ENCODE results near the gene TMEM50A.
"Not testable (repeated sequence)": the region's sequence is repeated elsewhere in the genome, so short reads cannot be mapped to it uniquely, and the experiment has no call there.

Gene TMEM50A

GRCh38 chr1:25338188-25338981, at the start of gene TMEM50A:
Gene TMEM50A, plus strand, starts transcription at chr1:25338334. Its CDS starts 2,153 bp downstream, at chr1:25340487.
- H3K4me3 ChIP-seq (ENCODE audit: low read length) = peak within 1 kb of the TSS; percentile 75
- TF ChIP-seq, protein P1, sequence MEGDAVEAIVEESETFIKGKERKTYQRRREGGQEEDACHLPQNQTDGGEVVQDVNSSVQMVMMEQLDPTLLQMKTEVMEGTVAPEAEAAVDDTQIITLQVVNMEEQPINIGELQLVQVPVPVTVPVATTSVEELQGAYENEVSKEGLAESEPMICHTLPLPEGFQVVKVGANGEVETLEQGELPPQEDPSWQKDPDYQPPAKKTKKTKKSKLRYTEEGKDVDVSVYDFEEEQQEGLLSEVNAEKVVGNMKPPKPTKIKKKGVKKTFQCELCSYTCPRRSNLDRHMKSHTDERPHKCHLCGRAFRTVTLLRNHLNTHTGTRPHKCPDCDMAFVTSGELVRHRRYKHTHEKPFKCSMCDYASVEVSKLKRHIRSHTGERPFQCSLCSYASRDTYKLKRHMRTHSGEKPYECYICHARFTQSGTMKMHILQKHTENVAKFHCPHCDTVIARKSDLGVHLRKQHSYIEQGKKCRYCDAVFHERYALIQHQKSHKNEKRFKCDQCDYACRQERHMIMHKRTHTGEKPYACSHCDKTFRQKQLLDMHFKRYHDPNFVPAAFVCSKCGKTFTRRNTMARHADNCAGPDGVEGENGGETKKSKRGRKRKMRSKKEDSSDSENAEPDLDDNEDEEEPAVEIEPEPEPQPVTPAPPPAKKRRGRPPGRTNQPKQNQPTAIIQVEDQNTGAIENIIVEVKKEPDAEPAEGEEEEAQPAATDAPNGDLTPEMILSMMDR (IDR thresholded peaks at IDR 0.05; ENCODE audit: low read length) = no peak
- TF ChIP-seq EZH2 (optimal IDR thresholded peaks at IDR 0.05; ENCODE audit: low read depth, low read length) (no peak), EZH2phosphoT487 (IDR thresholded peaks at IDR 0.05; ENCODE audit: low read length) (no peak)
- H3K27ac ChIP-seq (ENCODE audit: low read length) = peak within 1 kb of the TSS; percentile 96
- H3K4me2 ChIP-seq (ENCODE audit: low read depth, low read length) = peak within 1 kb of the TSS; percentile 81
- 0 out of 2 replicates have a peak, but pooled peaks cover 9% of the 10 kb centered on the region for H3K4me1 ChIP-seq (ENCODE audit: low read length)
- DNase-seq = peak; percentile 89
- H4K20me1 ChIP-seq (ENCODE audit: insufficient read depth, low read length) = no peaks in the 10 kb centered on the region
- H3K9me2 ChIP-seq (replicated peaks; ENCODE audit: insufficient read depth, low read length) = no peaks in the 10 kb centered on the region
- peak within 1 kb of the TSS; percentile 91 for H3K9ac ChIP-seq (ENCODE audit: low read length)
- H3K79me2 ChIP-seq (ENCODE audit: low read length) = peaks cover 50% of the 10 kb centered on the region
- H3K27me3 ChIP-seq (replicated peaks; ENCODE audit: insufficient read depth, low read length) = no peaks in the 10 kb centered on the region
- peaks cover 14% of the 10 kb centered on the region for H3F3A ChIP-seq (ENCODE audit: insufficient read depth, low read length)
- no peaks in the 10 kb centered on the region; the same call in 1 of the 2 replicates for H3K36me3 ChIP-seq (replicated peaks; ENCODE audit: insufficient read depth, low read length)
- H3K9me3 ChIP-seq (replicated peaks; ENCODE audit: insufficient read depth, low read length) = no peaks in the 10 kb centered on the region
- H2AFZ ChIP-seq (ENCODE audit: low read length) = peak within 1 kb of the TSS; percentile 74

- H3K27ac ChIP-seq (ENCODE audit: low read length); H3K79me2 ChIP-seq (ENCODE audit: low read length); H3K4me2 ChIP-seq (ENCODE audit: low read depth, low read length); H3K4me3 ChIP-seq (ENCODE audit: low read length); H3K9me3 ChIP-seq (replicated peaks; ENCODE audit: insufficient read depth, low read length); H3K36me3 ChIP-seq (replicated peaks; ENCODE audit: insufficient read depth, low read length); H3K9ac ChIP-seq (ENCODE audit: low read length); H2AFZ ChIP-seq (ENCODE audit: low read length); H3K9me2 ChIP-seq (replicated peaks; ENCODE audit: insufficient read depth, low read length); H4K20me1 ChIP-seq (ENCODE audit: insufficient read depth, low read length); H3K4me1 ChIP-seq (ENCODE audit: low read length); H3F3A ChIP-seq (ENCODE audit: insufficient read depth, low read length); DNase-seq; H3K27me3 ChIP-seq (replicated peaks; ENCODE audit: insufficient read depth, low read length): not testable (repeated sequence)
These were observed 49.5 kb upstream of the TMEM50A start for GRCh38 chr1:25288573-25289101.

- H2AFZ ChIP-seq (ENCODE audit: low read length); H3F3A ChIP-seq (ENCODE audit: insufficient read depth, low read length); H3K9ac ChIP-seq (ENCODE audit: low read length); H3K79me2 ChIP-seq (ENCODE audit: low read length); H3K4me2 ChIP-seq (ENCODE audit: low read depth, low read length); H3K27ac ChIP-seq (ENCODE audit: low read length); H3K9me3 ChIP-seq (replicated peaks; ENCODE audit: insufficient read depth, low read length); H3K4me3 ChIP-seq (ENCODE audit: low read length); H3K4me1 ChIP-seq (ENCODE audit: low read length); DNase-seq; H4K20me1 ChIP-seq (ENCODE audit: insufficient read depth, low read length); H3K9me2 ChIP-seq (replicated peaks; ENCODE audit: insufficient read depth, low read length); H3K36me3 ChIP-seq (replicated peaks; ENCODE audit: insufficient read depth, low read length); H3K27me3 ChIP-seq (replicated peaks; ENCODE audit: insufficient read depth, low read length): not testable (repeated sequence)
These were observed 48.1 kb upstream of the TMEM50A start for GRCh38 chr1:25290043-25290442.

- not testable (repeated sequence) for H3F3A ChIP-seq (ENCODE audit: insufficient read depth, low read length); H3K4me1 ChIP-seq (ENCODE audit: low read length); H3K9me3 ChIP-seq (replicated peaks; ENCODE audit: insufficient read depth, low read length); H3K9me2 ChIP-seq (replicated peaks; ENCODE audit: insufficient read depth, low read length); H3K79me2 ChIP-seq (ENCODE audit: low read length); DNase-seq; H3K4me3 ChIP-seq (ENCODE audit: low read length); H2AFZ ChIP-seq (ENCODE audit: low read length); H3K36me3 ChIP-seq (replicated peaks; ENCODE audit: insufficient read depth, low read length); H4K20me1 ChIP-seq (ENCODE audit: insufficient read depth, low read length); H3K9ac ChIP-seq (ENCODE audit: low read length); H3K27me3 ChIP-seq (replicated peaks; ENCODE audit: insufficient read depth, low read length); H3K4me2 ChIP-seq (ENCODE audit: low read depth, low read length); H3K27ac ChIP-seq (ENCODE audit: low read length)
These were observed 44.7 kb upstream of the TMEM50A start for GRCh38 chr1:25293426-25293825.

DNA sequence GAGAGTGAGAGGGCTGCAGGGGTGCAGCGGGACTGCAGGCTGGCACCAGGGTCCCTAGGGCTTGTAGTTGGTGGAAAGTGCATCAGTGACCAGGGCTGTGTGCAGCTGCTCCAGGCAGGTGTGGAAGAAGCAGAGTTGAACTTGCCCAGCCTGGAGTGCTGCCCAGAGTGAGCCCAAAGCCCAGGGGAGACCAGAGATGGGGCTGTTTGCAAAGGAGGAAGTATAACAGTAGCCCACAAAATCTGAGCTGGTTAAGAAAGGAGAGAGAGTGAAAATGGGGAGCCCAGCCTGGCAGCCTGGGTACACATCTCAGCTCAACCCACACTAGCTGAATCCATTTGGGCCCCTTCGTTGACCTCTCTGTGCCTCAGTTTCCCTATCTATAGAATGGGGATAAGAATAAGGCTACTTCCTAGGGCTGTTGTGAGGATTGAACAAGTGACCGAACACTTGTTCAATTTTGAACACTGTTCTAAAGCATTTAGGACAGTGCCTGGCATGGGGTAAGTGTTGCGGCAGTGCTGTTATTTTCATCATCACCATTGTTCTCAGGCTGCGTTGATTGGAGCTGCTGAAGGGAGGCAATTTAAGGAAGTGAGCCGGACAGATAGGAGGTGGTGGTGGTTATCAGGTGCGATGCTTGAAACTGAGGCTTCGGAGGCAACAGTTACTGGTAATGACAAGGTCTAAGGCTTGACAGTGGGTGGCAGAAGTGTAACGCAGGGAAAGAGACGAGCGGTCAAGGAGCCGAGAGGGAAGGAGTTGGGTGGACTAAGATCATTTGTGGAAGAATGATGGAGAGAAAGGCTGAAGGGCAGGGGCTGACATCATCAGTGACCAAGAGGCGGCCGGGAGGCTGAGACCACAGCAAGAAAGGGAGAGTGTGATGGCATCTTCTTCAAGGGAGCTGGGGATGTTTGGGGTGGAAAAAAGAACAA, 43.0 kb upstream of the TMEM50A start:
- H2AFZ ChIP-seq (ENCODE audit: low read length); H3K79me2 ChIP-seq (ENCODE audit: low read length); DNase-seq; H3K36me3 ChIP-seq (replicated peaks; ENCODE audit: insufficient read depth, low read length); H3K9me2 ChIP-seq (replicated peaks; ENCODE audit: insufficient read depth, low read length); H3K9ac ChIP-seq (ENCODE audit: low read length); H3K4me2 ChIP-seq (ENCODE audit: low read depth, low read length); H3K27ac ChIP-seq (ENCODE audit: low read length); H3K27me3 ChIP-seq (replicated peaks; ENCODE audit: insufficient read depth, low read length); H4K20me1 ChIP-seq (ENCODE audit: insufficient read depth, low read length); H3K4me1 ChIP-seq (ENCODE audit: low read length); H3K4me3 ChIP-seq (ENCODE audit: low read length); H3K9me3 ChIP-seq (replicated peaks; ENCODE audit: insufficient read depth, low read length); H3F3A ChIP-seq (ENCODE audit: insufficient read depth, low read length): not testable (repeated sequence)

- not testable (repeated sequence) for H3K4me3 ChIP-seq (ENCODE audit: low read length); H3K9me3 ChIP-seq (replicated peaks; ENCODE audit: insufficient read depth, low read length); H3K79me2 ChIP-seq (ENCODE audit: low read length); DNase-seq; H3K9ac ChIP-seq (ENCODE audit: low read length); H3K27me3 ChIP-seq (replicated peaks; ENCODE audit: insufficient read depth, low read length); H3F3A ChIP-seq (ENCODE audit: insufficient read depth, low read length); H3K36me3 ChIP-seq (replicated peaks; ENCODE audit: insufficient read depth, low read length); H3K9me2 ChIP-seq (replicated peaks; ENCODE audit: insufficient read depth, low read length); H4K20me1 ChIP-seq (ENCODE audit: insufficient read depth, low read length); H3K4me2 ChIP-seq (ENCODE audit: low read depth, low read length); H3K4me1 ChIP-seq (ENCODE audit: low read length); H3K27ac ChIP-seq (ENCODE audit: low read length); H2AFZ ChIP-seq (ENCODE audit: low read length)
These were observed 41.6 kb upstream of the TMEM50A start for GRCh38 chr1:25296501-25296900.
